Spleen (tissue), 7 donors: ENCODE data around the gene PHYH.

Experiments used
- POLR2A ChIP-seq, 3 donors: fragments of 450-650 bp; IDR thresholded peaks; one replicate each; pipeline ENCODE4 v1.5.1; 2017; ENCODE audit warnings: antibody characterized with exemption in 3 of 3, mild to moderate bottlenecking in 1 of 3
- TF ChIP-seq, protein P1 (sequence below), 11 experiments: fragments of 200-600 bp in 7 of 11; fragments of 450-650 bp in 4 of 11; sonication (generic) in 4 of 11; IDR thresholded peaks in 8 of 11; conservative IDR thresholded peaks in 3 of 11; 1 replicate in 7 of 11; 2 replicates in 4 of 11; pipeline versions ENCODE4 v1.4.0 to v1.8.0; 2016 to 2021; ENCODE audit warnings: antibody characterized with exemption in 11 of 11, inconsistent platforms in 4 of 11, mild to moderate bottlenecking in 1 of 11
- donor health status: DM: no; HTN: no; CAD: no; lungs with moderate emphysema.
- donor health status: DM: no; HTN: no; CAD: no.
- donor health status: DM: no; HTN: no; CAD: no.

GRCh38 chr10:13231808-13232207 is 68.1 kb downstream of the PHYH start:
- TF ChIP-seq, protein P1, sequence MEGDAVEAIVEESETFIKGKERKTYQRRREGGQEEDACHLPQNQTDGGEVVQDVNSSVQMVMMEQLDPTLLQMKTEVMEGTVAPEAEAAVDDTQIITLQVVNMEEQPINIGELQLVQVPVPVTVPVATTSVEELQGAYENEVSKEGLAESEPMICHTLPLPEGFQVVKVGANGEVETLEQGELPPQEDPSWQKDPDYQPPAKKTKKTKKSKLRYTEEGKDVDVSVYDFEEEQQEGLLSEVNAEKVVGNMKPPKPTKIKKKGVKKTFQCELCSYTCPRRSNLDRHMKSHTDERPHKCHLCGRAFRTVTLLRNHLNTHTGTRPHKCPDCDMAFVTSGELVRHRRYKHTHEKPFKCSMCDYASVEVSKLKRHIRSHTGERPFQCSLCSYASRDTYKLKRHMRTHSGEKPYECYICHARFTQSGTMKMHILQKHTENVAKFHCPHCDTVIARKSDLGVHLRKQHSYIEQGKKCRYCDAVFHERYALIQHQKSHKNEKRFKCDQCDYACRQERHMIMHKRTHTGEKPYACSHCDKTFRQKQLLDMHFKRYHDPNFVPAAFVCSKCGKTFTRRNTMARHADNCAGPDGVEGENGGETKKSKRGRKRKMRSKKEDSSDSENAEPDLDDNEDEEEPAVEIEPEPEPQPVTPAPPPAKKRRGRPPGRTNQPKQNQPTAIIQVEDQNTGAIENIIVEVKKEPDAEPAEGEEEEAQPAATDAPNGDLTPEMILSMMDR (IDR thresholded peaks at IDR 0.05 in 8 of 11, conservative IDR thresholded peaks at IDR 0.05 in 3 of 11), result no peak
- no peak for TF ChIP-seq POLR2A (IDR thresholded peaks at IDR 0.05)
